ENCODE data around the gene NCOA1.

The NCOA1 gene

DNA sequence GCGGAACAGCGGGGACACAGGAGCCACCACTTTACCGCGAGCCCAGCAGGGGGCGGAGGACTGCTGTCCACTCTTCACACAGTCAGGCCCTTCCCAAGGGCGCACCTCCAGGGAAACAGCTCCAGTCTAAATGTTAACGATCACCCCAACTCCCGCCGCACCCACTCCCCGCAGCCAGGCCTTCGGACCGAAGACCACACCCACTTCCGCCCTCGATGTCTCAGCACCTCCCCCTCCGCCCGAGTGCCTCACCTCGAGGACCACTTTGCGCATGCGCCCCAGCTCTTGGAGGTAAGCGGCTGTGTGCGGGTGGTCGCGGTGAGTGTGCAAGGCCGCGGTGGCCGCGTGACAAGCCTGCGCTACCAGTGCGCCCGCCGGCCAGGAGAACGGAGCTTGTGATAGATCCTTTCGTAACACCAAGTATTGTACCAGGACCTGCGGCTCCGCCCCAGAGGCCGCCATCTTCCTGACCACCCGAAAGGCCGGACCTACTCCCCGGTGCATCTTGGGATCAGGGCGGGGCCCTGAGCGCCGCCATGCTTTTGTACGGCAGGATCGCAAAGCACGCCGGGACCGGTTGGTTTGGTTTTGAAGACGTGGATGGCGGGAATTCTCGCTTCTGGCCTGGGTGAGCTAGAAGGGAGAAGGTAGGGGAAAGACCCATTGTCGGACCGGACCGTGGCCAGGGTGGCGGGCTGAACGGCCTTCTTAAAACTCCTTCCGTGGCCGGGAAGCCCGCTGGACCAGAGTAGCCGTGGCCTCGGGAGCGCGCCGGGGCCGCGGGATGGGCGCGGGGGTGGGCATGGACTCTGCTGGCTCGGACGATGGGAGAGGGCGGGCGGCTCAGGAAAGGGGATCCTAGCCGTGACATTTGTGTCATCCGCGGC lies 302.1 kb downstream of the NCOA1 start, which contains the start of the genes CENPO and PTRHD1 (continued):
- TF ChIP-seq, protein P1, sequence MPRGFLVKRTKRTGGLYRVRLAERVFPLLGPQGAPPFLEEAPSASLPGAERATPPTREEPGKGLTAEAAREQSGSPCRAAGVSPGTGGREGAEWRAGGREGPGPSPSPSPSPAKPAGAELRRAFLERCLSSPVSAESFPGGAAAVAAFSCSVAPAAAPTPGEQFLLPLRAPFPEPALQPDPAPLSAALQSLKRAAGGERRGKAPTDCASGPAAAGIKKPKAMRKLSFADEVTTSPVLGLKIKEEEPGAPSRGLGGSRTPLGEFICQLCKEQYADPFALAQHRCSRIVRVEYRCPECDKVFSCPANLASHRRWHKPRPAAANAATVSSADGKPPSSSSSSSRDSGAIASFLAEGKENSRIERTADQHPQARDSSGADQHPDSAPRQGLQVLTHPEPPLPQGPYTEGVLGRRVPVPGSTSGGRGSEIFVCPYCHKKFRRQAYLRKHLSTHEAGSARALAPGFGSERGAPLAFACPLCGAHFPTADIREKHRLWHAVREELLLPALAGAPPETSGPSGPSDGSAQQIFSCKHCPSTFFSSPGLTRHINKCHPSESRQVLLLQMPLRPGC (tag by site-specific recombination; IDR thresholded peaks at IDR 0.05) = no peak
- TF ChIP-seq, protein P2, sequence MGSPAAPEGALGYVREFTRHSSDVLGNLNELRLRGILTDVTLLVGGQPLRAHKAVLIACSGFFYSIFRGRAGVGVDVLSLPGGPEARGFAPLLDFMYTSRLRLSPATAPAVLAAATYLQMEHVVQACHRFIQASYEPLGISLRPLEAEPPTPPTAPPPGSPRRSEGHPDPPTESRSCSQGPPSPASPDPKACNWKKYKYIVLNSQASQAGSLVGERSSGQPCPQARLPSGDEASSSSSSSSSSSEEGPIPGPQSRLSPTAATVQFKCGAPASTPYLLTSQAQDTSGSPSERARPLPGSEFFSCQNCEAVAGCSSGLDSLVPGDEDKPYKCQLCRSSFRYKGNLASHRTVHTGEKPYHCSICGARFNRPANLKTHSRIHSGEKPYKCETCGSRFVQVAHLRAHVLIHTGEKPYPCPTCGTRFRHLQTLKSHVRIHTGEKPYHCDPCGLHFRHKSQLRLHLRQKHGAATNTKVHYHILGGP (tag by site-specific recombination; IDR thresholded peaks at IDR 0.05) = no peak
- TF ChIP-seq ZNF132 (tag by site-specific recombination; IDR thresholded peaks at IDR 0.05; ENCODE audit: borderline replicate concordance) (no peak), ZNF211 (tag by site-specific recombination; IDR thresholded peaks at IDR 0.05; ENCODE audit: low read depth) (no peak), GLIS2 (tag by site-specific recombination; IDR thresholded peaks at IDR 0.05) (peak; percentile 78), ZBTB8A (tag by site-specific recombination; IDR thresholded peaks at IDR 0.05) (peak; percentile 29; the same call in 1 of the 2 replicates), SP2 (tag by site-specific recombination; IDR thresholded peaks at IDR 0.05) (peak; percentile 65; the same call in 1 of the 2 replicates), ZNF664 (tag by site-specific recombination; IDR thresholded peaks at IDR 0.05) (no peak), ZNF549 (tag by site-specific recombination; IDR thresholded peaks at IDR 0.05) (no peak), ZNF658 (tag by site-specific recombination; IDR thresholded peaks at IDR 0.05) (no peak), ZNF596 (tag by site-specific recombination; IDR thresholded peaks at IDR 0.05) (no peak), ZNF302 (tag by site-specific recombination; IDR thresholded peaks at IDR 0.05; ENCODE audit: low read depth) (no peak), ZBTB1 (tag by site-specific recombination; IDR thresholded peaks at IDR 0.05) (no peak), ZNF366 (tag by site-specific recombination; conservative IDR thresholded peaks at IDR 0.05) (peak; percentile 77), TCF7L2 (IDR thresholded peaks at IDR 0.05; ENCODE audit: borderline replicate concordance, low read depth, low read length) (no peak), ZNF555 (tag by site-specific recombination; conservative IDR thresholded peaks at IDR 0.05) (no peak), ZNF248 (tag by site-specific recombination; IDR thresholded peaks at IDR 0.05) (no peak), ZNF221 (tag by site-specific recombination; IDR thresholded peaks at IDR 0.05; ENCODE audit: borderline replicate concordance) (no peak), OVOL3 (tag by site-specific recombination; IDR thresholded peaks at IDR 0.05) (no peak)
- TF ChIP-seq, protein P3, sequence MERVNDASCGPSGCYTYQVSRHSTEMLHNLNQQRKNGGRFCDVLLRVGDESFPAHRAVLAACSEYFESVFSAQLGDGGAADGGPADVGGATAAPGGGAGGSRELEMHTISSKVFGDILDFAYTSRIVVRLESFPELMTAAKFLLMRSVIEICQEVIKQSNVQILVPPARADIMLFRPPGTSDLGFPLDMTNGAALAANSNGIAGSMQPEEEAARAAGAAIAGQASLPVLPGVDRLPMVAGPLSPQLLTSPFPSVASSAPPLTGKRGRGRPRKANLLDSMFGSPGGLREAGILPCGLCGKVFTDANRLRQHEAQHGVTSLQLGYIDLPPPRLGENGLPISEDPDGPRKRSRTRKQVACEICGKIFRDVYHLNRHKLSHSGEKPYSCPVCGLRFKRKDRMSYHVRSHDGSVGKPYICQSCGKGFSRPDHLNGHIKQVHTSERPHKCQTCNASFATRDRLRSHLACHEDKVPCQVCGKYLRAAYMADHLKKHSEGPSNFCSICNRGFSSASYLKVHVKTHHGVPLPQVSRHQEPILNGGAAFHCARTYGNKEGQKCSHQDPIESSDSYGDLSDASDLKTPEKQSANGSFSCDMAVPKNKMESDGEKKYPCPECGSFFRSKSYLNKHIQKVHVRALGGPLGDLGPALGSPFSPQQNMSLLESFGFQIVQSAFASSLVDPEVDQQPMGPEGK (tag by site-specific recombination; IDR thresholded peaks at IDR 0.05) = peak; percentile 74
- TF ChIP-seq, protein P4, sequence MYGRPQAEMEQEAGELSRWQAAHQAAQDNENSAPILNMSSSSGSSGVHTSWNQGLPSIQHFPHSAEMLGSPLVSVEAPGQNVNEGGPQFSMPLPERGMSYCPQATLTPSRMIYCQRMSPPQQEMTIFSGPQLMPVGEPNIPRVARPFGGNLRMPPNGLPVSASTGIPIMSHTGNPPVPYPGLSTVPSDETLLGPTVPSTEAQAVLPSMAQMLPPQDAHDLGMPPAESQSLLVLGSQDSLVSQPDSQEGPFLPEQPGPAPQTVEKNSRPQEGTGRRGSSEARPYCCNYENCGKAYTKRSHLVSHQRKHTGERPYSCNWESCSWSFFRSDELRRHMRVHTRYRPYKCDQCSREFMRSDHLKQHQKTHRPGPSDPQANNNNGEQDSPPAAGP (tag by site-specific recombination; IDR thresholded peaks at IDR 0.05) = peak; percentile 73
- TF ChIP-seq, protein P5, sequence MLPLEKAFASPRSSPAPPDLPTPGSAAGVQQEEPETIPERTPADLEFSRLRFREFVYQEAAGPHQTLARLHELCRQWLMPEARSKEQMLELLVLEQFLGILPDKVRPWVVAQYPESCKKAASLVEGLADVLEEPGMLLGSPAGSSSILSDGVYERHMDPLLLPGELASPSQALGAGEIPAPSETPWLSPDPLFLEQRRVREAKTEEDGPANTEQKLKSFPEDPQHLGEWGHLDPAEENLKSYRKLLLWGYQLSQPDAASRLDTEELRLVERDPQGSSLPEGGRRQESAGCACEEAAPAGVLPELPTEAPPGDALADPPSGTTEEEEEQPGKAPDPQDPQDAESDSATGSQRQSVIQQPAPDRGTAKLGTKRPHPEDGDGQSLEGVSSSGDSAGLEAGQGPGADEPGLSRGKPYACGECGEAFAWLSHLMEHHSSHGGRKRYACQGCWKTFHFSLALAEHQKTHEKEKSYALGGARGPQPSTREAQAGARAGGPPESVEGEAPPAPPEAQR (tag by site-specific recombination; IDR thresholded peaks at IDR 0.05) = no peak
- TF ChIP-seq, protein P6, sequence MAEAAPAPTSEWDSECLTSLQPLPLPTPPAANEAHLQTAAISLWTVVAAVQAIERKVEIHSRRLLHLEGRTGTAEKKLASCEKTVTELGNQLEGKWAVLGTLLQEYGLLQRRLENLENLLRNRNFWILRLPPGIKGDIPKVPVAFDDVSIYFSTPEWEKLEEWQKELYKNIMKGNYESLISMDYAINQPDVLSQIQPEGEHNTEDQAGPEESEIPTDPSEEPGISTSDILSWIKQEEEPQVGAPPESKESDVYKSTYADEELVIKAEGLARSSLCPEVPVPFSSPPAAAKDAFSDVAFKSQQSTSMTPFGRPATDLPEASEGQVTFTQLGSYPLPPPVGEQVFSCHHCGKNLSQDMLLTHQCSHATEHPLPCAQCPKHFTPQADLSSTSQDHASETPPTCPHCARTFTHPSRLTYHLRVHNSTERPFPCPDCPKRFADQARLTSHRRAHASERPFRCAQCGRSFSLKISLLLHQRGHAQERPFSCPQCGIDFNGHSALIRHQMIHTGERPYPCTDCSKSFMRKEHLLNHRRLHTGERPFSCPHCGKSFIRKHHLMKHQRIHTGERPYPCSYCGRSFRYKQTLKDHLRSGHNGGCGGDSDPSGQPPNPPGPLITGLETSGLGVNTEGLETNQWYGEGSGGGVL (tag by site-specific recombination; IDR thresholded peaks at IDR 0.05) = no peak
- TF ChIP-seq, protein P7, sequence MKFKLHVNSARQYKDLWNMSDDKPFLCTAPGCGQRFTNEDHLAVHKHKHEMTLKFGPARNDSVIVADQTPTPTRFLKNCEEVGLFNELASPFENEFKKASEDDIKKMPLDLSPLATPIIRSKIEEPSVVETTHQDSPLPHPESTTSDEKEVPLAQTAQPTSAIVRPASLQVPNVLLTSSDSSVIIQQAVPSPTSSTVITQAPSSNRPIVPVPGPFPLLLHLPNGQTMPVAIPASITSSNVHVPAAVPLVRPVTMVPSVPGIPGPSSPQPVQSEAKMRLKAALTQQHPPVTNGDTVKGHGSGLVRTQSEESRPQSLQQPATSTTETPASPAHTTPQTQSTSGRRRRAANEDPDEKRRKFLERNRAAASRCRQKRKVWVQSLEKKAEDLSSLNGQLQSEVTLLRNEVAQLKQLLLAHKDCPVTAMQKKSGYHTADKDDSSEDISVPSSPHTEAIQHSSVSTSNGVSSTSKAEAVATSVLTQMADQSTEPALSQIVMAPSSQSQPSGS (tag by site-specific recombination; IDR thresholded peaks at IDR 0.05; ENCODE audit: low read depth) = no peak
- TF ChIP-seq, protein P8, sequence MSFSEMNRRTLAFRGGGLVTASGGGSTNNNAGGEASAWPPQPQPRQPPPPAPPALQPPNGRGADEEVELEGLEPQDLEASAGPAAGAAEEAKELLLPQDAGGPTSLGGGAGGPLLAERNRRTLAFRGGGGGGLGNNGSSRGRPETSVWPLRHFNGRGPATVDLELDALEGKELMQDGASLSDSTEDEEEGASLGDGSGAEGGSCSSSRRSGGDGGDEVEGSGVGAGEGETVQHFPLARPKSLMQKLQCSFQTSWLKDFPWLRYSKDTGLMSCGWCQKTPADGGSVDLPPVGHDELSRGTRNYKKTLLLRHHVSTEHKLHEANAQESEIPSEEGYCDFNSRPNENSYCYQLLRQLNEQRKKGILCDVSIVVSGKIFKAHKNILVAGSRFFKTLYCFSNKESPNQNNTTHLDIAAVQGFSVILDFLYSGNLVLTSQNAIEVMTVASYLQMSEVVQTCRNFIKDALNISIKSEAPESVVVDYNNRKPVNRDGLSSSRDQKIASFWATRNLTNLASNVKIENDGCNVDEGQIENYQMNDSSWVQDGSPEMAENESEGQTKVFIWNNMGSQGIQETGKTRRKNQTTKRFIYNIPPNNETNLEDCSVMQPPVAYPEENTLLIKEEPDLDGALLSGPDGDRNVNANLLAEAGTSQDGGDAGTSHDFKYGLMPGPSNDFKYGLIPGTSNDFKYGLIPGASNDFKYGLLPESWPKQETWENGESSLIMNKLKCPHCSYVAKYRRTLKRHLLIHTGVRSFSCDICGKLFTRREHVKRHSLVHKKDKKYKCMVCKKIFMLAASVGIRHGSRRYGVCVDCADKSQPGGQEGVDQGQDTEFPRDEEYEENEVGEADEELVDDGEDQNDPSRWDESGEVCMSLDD (tag by site-specific recombination; IDR thresholded peaks at IDR 0.05) = peak; percentile 81
